ENCODE measurements around the gene ST8SIA4. TPM values are rescaled to one million over a fixed set of nuclear protein-coding genes. Genes with fewer than 3 reads are reported as not detected.

ST8SIA4 gene
- total and polyA plus RNA-seq, 2 donors (not counting 1 experiment from before 2014, with no cell fraction given): 9.5 to 42.6 TPM

- Histone ChIP-seq H4K20me1 (ENCODE audit: control insufficient read depth, insufficient read depth, low read length, poor library complexity, severe bottlenecking) (no peaks in the 10 kb centered on the region), H3K36me3 (replicated peaks in 1 of 2; ENCODE audit: control extremely low read depth in 1 of 2, control insufficient read depth in 1 of 2, extremely low read depth in 1 of 2, insufficient read depth in 2 of 2, low read length in 1 of 2) (peaks cover 2 to 6% of the 10 kb centered on the region in 2 experiments), H3K9me3 (ENCODE audit: control extremely low read depth in 1 of 3, control insufficient read depth in 2 of 3, insufficient read depth in 1 of 3, low read length in 2 of 3) (no peaks in the 10 kb centered on the region), H3K79me2 (ENCODE audit: control insufficient read depth, insufficient read depth, low read length) (peaks cover 57% of the 10 kb centered on the region), H3K27ac (ENCODE audit: low read length in 2 of 2) (no peak overlapping the region), H3K4me1 (ENCODE audit: control insufficient read depth in 2 of 2, insufficient read depth in 2 of 2, low read length in 2 of 2) (peaks cover 9 to 18% of the 10 kb centered on the region in 2 donors), H2AFZ (ENCODE audit: insufficient read depth, low read depth, low read length, poor library complexity, severe bottlenecking) (peak overlapping the region; percentile 24), H3K27me3 (replicated peaks in 1 of 4; ENCODE audit: control extremely low read depth in 1 of 4, control insufficient read depth in 3 of 4, insufficient read depth in 4 of 4, low read length in 3 of 4) (no peaks in the 10 kb centered on the region), H3K9ac (ENCODE audit: low read length) (no peak overlapping the region), H3K4me3 (ENCODE audit: control extremely low read depth in 1 of 5, extremely low read depth in 1 of 5, insufficient read depth in 1 of 5, low read depth in 2 of 5, low read length in 4 of 5) (no peak overlapping the region), H3K4me2 (replicated peaks; ENCODE audit: low read depth, low read length, poor library complexity, severe bottlenecking) (no peak overlapping the region)
- no peak overlapping the region for H3K4me3 Mint-ChIP-seq
- no peak overlapping the region for H3K27ac Mint-ChIP-seq
- peaks cover 42% of the 10 kb centered on the region for H3K4me1 Mint-ChIP-seq
- POLR2A ChIA-PET: no interaction called here
- TF ChIP-seq CTCF (IDR thresholded peaks at IDR 0.05) (no peak), EZH2 (IDR thresholded peaks at IDR 0.05; ENCODE audit: borderline replicate concordance, insufficient read depth, low read depth, low read length, poor library complexity, severe bottlenecking) (no peak)
- CTCF ChIA-PET: interaction anchor here (0.6 kb wide), 1 partner anchor 16 kb away, joined by 3 read pairs; no protein-coding TSS in a partner anchor
- DNase-seq (no peak), ATAC-seq (ENCODE audit: low read depth) (no peak)
- H3K9me3 Mint-ChIP-seq (ENCODE audit: insufficient read depth): no peaks in the 10 kb centered on the region
- intact Hi-C loops (cut with micrococcal nuclease): no loop called here
- no CpG with 5 or more reads among the region's 3 CpGs for WGBS (ENCODE audit: insufficient coverage)
- H3K27me3 Mint-ChIP-seq: no peaks in the 10 kb centered on the region
Measured at GRCh38 chr5:100861148-100861547, 41.9 kb downstream of the ST8SIA4 start.

- Mint-ChIP-seq H3K4me1 (peaks cover 47% of the 10 kb centered on the region), H3K4me3 (no peak overlapping the region), H3K27me3 (no peaks in the 10 kb centered on the region), H3K9me3 (ENCODE audit: insufficient read depth) (no peaks in the 10 kb centered on the region), H3K27ac (peak overlapping the region; percentile 61)
- H2AFZ ChIP-seq (ENCODE audit: insufficient read depth, low read depth, low read length, poor library complexity, severe bottlenecking): no peak overlapping the region
- H3K27me3 ChIP-seq (replicated peaks in 1 of 4; ENCODE audit: control extremely low read depth in 1 of 4, control insufficient read depth in 3 of 4, insufficient read depth in 4 of 4, low read length in 3 of 4): no peaks in the 10 kb centered on the region
- H3K9me3 ChIP-seq (ENCODE audit: control extremely low read depth in 1 of 3, control insufficient read depth in 2 of 3, insufficient read depth in 1 of 3, low read length in 2 of 3): no peaks in the 10 kb centered on the region
- no peak overlapping the region for H3K9ac ChIP-seq (ENCODE audit: low read length)
- intact Hi-C loops (cut with micrococcal nuclease): no loop called here
- H4K20me1 ChIP-seq (ENCODE audit: control insufficient read depth, insufficient read depth, low read length, poor library complexity, severe bottlenecking): no peaks in the 10 kb centered on the region
- peaks cover 58% of the 10 kb centered on the region for H3K79me2 ChIP-seq (ENCODE audit: control insufficient read depth, insufficient read depth, low read length)
- CTCF ChIA-PET: interaction anchor here (1.1 kb wide), 1 partner anchor 40 kb away, joined by 3 read pairs; no protein-coding TSS in a partner anchor
- no peak overlapping the region for H3K4me2 ChIP-seq (replicated peaks; ENCODE audit: low read depth, low read length, poor library complexity, severe bottlenecking)
- no peak for ATAC-seq (ENCODE audit: low read depth)
- H3K4me1 ChIP-seq (ENCODE audit: control insufficient read depth in 2 of 2, insufficient read depth in 2 of 2, low read length in 2 of 2): peaks cover 16 to 26% of the 10 kb centered on the region in 2 donors
- no peak for TF ChIP-seq CTCF (IDR thresholded peaks at IDR 0.05)
- TF ChIP-seq EZH2 (IDR thresholded peaks at IDR 0.05; ENCODE audit: borderline replicate concordance, insufficient read depth, low read depth, low read length, poor library complexity, severe bottlenecking): no peak
- POLR2A ChIA-PET: no interaction called here
- peaks cover 0 to 6% of the 10 kb centered on the region in 2 experiments for H3K36me3 ChIP-seq (replicated peaks in 1 of 2; ENCODE audit: control extremely low read depth in 1 of 2, control insufficient read depth in 1 of 2, extremely low read depth in 1 of 2, insufficient read depth in 2 of 2, low read length in 1 of 2)
- no peak for DNase-seq
- H3K27ac ChIP-seq (ENCODE audit: low read length in 2 of 2): peak overlapping the region in 1 of 2 donors; percentile 10
- no peak overlapping the region for H3K4me3 ChIP-seq (ENCODE audit: control extremely low read depth in 1 of 5, extremely low read depth in 1 of 5, insufficient read depth in 1 of 5, low read depth in 2 of 5, low read length in 4 of 5)
- no CpG with 5 or more reads among the region's 1 CpG for WGBS (ENCODE audit: insufficient coverage)
Measured at GRCh38 chr5:100860407-100860806, 42.7 kb downstream of the ST8SIA4 start.

Measured in B cell (primary cell).